GM19395 (cell line): ENCODE measurements around the gene KRTAP10-4.
"Not testable (repeated sequence)": the region's sequence is repeated elsewhere in the genome, so short reads cannot be mapped to it uniquely, and the experiment has no call there.

ENCODE experiments used
- ATAC-seq: cut with Tn5 transposase; IDR thresholded peaks from one replicate; pipeline ENCODE4 v1.9.1; 2021; ENCODE audit warnings: mild to moderate bottlenecking, moderate library complexity; ENCODE audit not compliant: unreplicated experiment

KRTAP10-4 gene

DNA sequence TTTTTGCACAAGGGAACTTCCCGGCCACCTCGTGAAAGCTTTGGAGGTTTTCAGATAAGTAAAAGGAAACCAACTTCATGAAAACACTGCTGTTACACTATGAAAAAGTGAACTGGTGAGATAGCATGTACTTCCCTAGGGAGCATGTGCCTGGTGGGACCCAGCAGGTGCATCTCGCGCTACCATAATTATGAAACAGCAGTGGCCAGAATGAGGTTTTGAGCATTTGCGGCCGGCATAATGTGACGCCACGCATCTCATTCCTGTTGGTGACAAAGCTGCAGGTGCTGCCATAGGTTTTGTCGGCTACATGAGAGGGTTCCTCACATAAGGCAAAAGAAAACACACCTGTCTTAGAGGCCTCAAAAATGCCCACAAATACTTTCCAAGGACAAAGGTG is 16.6 kb upstream of the KRTAP10-4 start:
- ATAC-seq: no peak

DNA sequence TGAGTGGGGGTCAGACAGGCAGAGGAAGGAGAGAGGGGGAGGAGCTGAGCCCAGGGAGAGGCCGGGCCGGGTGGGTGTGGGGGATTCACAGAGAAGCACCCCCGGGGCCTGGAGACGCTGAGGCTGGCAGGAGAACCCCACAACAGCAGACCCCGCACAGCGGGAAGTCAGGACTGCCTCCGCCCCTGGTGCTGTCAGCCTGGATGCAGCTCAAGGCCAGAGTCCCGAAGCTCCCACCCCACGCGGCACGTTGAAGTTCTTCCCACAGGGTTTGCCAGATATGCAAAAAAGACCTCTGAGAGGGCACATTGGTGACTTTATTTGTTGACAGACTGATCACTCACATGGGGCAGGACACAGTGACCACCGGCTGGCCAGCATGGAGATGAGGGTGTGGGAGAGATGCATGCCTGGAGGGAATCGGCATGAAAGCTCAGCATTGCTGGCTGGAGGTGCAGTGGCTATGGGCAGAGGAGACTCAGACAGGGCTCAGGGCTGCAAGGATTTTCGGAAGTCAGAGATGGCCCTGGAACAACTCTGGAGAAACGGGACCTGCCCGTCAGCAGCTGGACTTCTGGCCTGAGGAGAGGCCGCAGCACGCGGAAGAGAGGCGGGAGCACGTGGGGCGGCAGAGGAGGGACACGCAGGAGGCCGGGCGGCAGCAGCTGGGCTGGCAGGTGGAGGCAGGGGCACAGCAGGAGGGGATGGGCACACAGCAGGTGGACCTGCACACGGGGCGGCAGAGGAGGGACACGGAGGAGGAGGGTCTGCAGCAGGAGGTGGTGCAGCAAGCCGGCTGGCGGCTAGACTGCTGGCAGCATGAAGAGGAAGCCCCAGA is 15.8 kb upstream of the KRTAP10-4 start:
- no peak for ATAC-seq

DNA sequence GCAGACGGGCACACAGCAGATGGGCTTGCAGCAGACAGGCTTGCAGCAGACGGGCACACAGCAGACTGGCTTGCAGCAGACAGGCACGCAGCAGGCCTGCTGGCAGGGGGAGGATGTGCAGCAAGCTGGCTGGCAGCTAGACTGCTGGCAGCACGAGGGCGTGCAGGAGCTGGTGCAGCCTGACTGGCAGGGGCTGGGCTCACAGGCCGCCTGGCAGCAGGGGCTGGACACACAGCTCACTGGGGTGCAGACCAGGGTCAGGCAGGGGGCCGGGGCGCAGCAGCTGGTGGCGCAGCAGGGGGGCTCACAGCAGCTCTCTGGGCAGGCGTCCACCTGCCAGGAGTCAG is 15.2 kb upstream of the KRTAP10-4 start:
- not testable (repeated sequence) for ATAC-seq

DNA sequence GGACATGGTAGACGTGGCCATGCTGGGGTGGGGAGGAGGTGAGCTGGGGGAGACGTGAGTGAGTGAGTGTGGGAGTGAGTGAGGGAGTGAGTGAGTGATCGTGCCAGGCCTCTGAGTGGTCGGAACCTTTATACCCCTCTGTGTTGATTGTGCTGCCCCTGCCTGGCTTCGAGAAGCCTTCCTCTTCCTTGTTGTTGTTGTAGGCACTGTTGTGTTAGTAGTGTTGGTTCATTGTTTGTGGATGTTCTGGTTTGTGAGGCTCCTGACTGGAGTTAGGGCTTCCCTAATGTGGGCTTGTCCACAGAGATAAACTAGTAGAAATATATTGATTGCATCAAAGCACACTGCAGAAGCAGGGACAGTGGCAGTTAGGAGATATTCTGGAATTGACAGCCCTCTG is 14.8 kb upstream of the KRTAP10-4 start, which contains the start of gene KRTAP10-3:
KRTAP10-3 (minus strand) TSS at position 101 of the 400 bp plus-strand sequence; CDS start at position 21, 80 bp downstream.
- no peak for ATAC-seq

DNA sequence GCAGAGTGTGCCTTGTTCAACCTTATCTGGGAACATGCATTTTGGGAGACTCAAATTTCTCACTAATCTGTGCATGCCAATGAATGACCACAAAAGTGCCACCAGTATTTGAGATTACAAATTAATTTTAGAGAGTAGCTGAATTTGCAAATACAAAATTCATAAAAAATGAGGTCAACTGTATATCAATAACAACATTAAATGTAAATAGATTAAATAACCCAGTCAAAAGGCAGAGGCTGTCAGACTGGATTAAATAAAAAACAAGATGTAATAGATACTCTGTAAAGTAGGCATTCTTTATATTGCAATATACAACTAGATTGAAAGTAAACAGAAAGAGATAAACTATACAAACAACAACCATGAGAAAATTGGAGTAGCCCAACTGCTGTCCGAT is 9.4 kb upstream of the KRTAP10-4 start:
- no peak for ATAC-seq

DNA sequence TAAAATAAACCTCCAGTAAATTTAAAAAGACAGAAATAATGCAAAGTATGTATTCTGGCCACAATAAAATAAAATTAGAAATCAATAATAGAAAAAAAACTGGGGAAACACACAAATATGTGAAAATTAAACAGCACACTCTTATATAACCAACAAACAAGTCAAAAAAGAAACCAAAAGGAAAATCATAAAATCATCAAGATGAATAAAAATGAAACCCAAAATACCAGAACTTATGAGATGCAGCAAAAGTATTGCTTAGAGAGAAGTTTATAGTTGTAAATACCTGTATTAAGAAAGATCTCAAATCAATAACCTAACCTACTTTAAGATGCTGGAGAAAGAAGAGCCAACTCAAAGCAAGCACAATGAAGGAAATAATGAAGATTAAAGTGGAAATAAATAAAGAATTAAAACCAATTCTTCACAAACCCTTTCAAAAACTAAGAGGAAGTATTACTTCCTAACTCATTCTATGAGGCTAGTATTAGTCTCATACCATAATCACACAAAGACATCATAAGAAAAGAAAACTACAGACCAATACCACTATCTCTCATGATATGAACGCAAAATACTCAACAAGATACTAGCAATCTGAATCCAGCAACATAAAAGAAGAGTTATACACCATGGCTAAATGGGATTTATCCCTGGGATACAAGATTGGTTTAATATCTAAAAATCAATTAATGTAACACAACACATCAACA is 8.5 kb upstream of the KRTAP10-4 start:
- no peak for ATAC-seq

DNA sequence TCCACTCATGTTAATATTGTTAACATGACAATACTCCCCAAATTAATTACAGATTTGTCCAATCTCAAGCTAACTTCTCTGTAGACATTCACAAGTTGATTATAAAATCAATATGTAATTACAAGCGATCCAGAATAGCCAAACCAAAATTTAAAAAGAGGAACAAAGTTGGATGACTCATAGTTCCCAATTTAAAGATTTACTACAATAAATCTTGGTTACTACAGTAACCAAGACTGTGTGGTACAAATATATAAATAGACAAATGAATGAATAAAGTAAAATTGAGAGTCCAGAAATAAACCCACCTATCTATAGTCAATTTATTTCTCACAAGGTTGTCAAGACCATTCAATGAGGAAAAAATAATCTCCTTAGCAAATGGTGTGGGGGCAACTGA is 7.1 kb upstream of the KRTAP10-4 start:
- ATAC-seq: no peak

DNA sequence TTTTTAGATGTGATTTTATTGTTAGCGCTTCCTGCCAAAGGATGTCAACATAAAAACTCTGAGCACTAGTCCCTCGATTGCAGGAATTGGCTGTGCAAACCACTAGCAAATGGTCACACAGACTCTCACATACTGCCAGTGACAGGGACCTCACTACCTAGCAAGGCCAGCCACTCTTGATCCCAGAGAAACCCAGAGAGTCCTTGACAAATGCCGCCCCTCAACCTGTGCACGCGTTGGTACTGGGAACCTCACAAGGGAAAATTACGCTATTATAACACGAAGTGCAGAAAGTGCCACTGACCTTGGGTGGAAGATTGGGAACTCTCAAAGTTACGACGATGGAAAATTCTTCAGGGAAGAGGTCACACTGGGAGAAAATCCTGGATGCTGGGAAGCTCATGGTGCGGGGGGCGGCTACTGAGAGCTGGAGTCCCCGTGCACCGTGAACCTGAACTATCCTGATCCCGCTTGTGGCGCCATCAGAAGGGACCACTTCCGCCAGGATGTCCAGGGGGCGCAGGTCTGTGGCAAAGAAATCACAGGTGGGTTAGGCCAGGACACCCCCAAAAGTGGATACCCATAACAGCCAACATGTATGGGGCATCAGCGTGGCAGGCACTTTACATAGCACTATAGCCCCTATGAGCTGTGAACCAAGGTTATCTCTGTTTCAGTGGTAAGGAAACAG is 5.9 kb upstream of the KRTAP10-4 start:
- no peak for ATAC-seq

DNA sequence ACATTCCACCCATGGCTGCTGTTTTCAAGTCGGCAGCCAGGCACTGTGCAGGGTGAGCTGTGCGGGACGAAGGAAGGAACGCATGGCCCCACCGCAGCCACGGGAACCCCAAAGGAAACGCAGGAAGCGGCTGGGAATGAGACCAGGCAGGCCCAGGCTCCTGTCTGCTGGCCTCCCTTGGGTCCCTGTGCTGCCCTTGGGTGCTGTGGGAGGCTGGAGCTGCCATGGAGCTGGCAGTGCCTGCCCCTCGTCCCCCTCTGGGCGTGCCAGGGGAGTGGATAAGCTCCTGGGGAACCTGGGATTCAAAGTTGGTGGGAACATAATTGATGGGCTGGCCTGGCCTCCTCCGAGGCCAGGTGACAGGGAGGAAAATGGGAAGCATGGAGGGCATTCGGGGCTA is 5.3 kb upstream of the KRTAP10-4 start:
- no peak for ATAC-seq

DNA sequence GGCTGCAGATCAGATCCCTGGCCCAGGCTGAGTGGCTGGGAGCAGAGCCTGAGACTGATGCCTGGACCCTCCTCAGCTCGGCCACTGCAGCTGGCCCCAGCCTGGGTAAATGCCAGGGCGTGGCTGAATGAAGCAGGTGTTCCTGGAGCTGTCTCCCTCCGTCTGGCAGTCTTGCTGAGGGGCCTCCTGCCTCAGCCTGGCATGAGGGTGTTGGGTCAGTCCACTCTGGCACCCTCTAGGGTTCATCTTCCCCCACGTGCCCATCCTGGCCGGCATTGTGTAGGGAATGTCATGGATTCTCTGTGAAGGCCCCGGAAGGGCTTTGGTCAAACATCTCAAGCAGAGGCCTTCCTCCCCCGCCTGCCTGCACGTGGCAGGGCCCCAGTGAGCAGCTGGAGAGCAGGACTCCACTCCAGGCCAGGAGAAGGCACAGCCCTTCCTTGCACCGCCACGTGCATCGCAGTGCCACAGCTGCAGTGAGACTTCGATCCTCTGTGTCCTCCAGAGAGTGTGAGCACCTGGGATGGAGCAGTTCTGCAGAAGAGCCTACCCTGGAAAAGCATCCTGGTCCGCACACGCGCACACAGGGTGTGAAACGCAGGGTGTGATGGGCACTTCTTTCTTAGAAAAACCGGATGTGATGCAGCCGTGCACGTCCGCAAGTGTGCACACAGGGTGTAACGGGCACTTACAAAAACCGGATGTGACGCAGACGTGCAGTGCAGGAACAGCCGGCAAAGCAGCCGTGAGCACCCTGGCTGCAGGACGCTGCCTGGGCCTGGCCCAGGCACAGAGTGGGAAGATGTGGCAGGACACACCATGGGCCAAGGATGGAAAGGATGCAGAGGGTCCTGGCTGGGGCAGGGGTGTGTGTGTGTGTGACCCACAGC is 4.6 kb upstream of the KRTAP10-4 start:
- ATAC-seq: no peak

DNA sequence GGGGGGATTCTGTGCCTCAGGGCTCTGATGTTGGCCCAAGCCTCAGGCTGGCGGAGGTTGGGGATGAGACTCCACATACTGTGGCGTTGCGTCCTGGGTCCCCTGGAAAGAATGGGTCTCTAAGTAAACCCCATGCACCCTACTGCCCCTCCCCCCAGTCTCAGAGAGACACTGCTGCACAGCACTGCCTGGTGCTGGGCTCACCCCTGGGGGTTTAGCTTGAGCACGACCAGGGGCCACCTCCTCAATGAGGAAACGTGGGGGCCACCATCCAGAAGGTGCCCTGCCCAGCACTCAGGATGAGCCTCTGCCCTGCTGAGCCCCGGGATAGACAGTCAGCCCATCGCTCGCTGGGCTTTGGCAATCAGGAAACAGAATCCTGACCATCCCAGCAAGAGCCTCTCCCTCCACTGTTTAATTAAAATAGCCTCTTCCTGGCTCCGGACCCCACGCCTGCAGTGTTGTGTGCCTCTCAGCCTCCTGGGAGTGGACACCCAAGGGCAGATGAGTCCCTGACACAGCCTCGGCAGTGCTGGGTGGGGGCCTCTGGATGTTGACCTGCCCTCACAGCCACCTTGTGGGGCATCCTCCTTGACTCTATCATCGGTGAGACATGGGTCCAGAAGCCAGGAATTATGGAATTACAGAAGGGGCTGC is 3.5 kb upstream of the KRTAP10-4 start:
- ATAC-seq: no peak

DNA sequence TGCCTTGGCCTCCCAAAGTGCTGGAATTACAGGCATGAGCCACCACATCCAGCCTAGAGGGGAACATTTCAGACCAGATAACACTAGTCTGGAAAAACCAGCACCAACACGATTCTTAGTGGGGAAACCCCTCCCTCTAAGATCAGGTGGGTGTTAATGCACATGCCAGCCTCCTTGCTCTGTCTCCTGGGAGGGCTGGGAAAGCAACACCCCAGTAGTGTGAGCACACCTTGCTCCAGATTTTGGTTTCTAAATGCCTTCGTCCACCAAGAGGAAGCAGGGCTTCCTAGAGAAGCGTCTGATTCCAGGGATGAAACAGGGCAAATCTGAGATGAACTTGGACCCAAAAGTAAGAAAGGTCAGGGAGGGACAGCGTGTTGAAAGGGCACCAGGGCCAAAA is 2.2 kb upstream of the KRTAP10-4 start:
- ATAC-seq: no peak

DNA sequence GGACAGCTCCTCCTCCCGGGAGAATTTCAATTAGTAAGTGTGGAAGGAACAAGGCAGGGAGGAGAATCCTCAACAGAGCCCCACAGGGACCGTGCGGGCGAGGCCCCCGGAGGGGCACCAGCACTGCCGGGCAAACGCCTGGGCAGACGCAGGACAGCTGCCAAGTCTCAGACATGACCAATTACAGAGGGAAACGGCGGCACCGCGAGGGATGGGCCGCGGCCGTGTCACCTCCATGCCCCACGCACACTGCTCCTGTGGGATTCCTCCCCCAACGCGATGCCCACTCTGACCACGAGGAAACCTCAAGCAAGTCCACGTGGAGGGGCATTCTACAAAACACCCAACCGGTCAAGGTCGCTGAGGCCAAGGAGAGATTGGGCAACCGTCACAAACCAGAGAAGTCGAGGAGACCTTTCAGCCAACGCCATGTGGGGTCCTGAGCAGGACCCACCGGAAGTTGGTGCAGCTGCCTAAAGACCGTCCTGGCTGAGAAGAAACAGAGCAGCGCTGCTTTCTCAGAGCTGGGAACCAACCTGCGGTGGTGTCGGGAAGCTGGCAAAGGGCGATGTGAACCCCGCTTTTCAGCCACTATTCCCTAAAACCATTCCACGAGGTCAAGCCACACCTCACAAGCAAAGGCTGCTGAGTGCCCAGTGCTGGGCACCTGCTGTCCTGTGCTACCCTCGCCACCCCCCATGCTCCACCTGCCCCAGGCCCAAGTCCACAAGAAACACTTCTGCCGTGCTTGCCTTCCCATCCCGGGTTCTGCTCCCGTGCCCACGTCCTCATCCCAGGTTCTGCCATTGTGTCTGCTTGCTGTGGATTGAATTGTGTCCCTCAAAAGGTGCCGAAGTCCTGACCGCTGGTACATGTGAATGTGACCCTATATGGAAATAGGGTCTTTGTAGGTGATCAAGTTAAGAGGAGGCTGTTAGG is 1.4 kb upstream of the KRTAP10-4 start:
- no peak for ATAC-seq

DNA sequence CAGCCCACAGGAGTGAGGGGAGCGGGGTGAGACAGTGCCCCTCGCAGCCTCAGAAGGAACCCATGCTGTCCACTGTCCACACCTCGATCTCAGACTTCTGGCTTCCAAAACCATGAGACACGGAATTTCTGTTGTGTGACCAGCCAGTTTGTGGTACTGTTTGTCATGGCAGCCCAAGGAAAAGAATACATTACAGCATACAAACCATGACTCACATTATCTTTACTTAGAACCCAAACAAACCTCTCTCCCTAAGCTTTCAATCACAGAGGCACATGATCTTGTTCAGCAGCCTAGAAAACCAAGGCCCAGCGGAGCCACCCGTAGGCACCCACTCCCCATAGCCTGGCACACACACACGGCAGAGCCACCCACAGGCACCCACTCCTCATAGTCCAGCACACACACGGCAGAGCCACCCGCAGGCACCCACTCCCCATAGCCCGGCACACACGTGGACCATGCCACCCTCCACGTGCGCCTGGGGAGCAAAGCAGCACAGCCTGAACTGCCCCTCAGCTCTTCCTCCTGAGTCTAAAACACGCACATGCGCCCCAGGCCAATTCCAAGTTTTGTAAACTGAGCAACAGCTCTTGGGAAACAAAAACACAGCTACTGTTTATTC is 458 bp upstream of the KRTAP10-4 start:
- no peak for ATAC-seq

DNA sequence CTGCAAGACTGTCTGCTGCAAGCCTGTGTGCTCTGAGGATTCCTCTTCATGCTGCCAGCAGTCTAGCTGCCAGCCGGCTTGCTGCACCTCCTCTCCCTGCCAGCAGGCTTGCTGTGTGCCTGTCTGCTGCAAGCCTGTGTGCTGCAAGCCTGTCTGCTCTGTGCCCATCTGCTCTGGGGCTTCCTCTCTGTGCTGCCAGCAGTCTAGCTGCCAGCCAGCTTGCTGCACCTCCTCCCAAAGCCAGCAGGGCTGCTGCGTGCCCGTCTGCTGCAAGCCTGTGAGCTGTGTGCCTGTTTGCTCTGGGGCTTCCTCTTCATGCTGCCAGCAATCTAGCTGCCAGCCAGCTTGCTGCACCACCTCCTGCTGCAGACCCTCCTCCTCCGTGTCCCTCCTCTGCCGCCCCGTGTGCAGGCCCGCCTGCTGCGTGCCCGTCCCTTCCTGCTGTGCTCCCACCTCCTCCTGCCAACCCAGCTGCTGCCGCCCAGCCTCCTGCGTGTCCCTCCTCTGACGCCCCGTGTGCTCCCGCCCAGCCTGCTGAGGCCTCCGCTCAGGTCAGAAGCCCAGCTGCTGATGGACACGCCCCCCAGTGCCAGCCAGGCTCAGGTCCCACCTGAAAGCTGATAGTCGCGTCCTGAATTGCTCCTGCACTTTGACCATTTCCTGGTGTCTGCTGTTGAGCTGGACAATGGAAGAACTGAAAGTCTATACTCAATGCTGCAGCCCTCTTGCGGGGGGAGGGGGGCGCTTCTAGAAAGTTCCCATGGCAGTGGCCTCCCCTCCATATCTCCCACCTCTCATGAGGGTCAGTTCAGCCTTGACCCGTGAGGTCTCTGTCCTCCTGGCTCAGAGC is 1.2 kb downstream of the KRTAP10-4 start:
- ATAC-seq: no peak

DNA sequence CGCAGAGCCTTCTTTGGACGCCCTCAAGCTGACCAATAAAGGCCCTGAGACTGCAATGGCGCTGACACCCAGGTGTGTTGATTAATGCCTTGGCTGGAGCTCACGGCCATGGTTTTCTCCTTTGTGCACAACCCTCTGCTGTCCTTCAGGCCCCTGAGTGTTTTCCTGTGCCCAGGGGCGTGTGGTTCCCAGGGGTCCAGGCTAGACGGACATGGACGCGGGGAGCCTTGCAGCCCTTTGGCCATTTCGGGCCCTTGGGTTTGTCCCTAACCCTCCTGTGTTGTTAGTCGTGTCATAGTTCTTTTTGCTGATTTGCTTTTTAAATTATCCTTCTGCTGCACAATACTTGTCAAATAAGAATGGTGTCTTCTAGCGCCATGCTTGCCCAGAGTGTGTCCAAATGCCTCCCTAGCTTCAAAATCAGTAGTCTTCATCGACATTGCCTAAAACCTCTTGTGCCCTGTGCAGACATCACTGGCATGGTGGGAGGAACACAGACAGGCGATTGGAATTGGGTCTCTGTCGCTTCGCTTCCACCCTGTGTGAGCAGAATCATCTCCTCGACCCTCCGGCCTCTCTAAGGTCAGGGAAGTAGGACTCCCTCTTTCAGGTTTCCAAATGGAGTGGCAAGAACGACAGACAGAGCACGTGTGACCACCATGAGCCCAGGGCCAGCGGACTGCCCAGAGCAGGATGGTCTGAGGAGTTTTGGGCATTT is 1.9 kb downstream of the KRTAP10-4 start:
- ATAC-seq: no peak

DNA sequence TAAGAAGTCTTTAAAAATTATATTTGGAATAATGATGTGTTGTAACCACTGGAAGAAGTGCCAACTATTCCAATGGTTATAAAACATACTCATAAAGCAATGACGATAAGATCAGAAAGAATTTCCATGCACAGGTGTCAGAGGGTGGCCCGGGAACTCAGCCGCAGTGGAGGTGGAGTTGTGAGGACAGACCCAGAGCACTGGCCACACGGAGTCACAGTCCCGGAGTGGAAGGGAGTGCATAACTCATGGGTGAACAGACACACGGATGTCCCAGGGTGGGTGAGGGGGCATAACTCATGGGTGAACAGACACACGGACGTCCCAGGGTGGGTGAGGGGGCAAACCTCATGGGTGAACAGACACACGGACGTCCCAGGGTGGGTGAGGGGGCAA is 2.5 kb downstream of the KRTAP10-4 start:
- no peak for ATAC-seq
